Adipocyte (in vitro differentiated cells): ENCODE data around the gene GLTP.
"Not testable (repeated sequence)": the region's sequence is repeated elsewhere in the genome, so short reads cannot be mapped to it uniquely, and the experiment has no call there.

Source experiments
- DNase-seq: peaks from one replicate; pipeline ENCODE4 v3.0.0-alpha.2; 2015; ENCODE audit warnings: low read depth
- H3K27me3 ChIP-seq: replicated peaks from 2 replicates; pipeline ENCODE4 v1.7.0; 2013; ENCODE audit warnings: mild to moderate bottlenecking, low read length, moderate library complexity; ENCODE audit not compliant: control insufficient read depth, insufficient read depth
- H3K36me3 ChIP-seq: 2 replicates; pipeline ENCODE4 v1.7.0; 2013; ENCODE audit warnings: low read length, mild to moderate bottlenecking, moderate library complexity; ENCODE audit not compliant: control insufficient read depth, insufficient read depth, severe bottlenecking
- H3K4me1 ChIP-seq: 2 replicates; pipeline ENCODE4 v1.7.0; 2013; ENCODE audit warnings: mild to moderate bottlenecking, low read length, moderate library complexity; ENCODE audit not compliant: control insufficient read depth, insufficient read depth
- H3K4me3 ChIP-seq: 2 replicates; pipeline ENCODE4 v1.7.0; 2013; ENCODE audit warnings: mild to moderate bottlenecking, low read length, moderate library complexity
- H3K9ac ChIP-seq: 2 replicates; pipeline ENCODE4 v1.7.0; 2013; ENCODE audit warnings: mild to moderate bottlenecking, low read length, moderate library complexity
- H3K9me3 ChIP-seq: 2 replicates; pipeline ENCODE4 v1.7.0; 2013; ENCODE audit warnings: mild to moderate bottlenecking, low read length, moderate library complexity; ENCODE audit not compliant: control insufficient read depth

The GLTP gene, protein sequence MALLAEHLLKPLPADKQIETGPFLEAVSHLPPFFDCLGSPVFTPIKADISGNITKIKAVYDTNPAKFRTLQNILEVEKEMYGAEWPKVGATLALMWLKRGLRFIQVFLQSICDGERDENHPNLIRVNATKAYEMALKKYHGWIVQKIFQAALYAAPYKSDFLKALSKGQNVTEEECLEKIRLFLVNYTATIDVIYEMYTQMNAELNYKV

DNA sequence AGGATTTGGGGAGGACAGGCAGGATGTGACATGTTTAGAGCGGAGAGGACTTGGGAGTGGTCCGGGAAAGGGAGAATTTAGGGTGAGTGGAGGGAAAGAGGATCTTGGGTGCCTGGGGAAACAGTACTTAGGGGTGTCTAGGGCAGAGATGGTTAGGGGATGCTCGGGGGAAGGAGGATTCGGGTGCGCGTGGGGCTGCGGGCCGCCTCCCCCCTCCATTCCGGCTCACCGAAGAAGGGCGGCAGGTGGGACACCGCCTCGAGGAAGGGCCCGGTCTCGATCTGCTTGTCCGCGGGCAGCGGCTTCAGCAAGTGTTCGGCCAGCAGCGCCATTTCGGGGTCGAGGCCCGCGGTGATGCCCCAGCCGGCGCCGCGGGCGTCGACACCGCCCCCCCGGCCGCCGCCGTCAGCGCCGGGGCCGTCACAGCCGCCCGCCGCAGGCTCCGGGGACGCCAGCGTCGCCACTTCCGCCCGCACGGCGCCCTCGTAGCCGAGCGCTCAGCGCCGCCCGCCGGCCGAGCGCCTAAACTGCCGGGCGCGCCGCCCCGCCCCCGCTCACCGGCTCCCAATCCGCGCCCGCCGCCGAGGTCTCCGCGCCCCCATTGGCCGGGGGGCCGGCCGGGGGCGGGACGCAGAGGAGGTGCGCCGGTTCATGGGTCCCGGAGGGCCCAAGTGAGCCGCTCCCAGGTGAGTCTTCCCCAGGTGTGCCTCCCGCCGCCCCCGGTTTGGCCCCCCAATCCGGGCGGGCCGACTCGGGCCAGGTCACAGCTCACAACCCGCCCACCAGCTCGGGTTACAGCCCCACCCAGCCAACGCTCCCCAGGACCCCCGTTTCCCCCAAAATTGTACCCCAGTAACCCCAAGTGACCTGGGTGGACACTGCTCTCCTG is at the start of gene GLTP:
GLTP (minus strand) TSS at position 499 of the 889 bp plus-strand sequence; CDS start at position 332, 167 bp downstream.
- Histone ChIP-seq H3K4me1 (peaks cover 14% of the 10 kb centered on the region), H3K27me3 (no peaks in the 10 kb centered on the region), H3K36me3 (no peaks in the 10 kb centered on the region), H3K9ac (peak within 1 kb of the TSS; percentile 95), H3K4me3 (peak within 1 kb of the TSS; percentile 97), H3K9me3 (no peaks in the 10 kb centered on the region)
- DNase-seq, result peak; percentile 96

DNA sequence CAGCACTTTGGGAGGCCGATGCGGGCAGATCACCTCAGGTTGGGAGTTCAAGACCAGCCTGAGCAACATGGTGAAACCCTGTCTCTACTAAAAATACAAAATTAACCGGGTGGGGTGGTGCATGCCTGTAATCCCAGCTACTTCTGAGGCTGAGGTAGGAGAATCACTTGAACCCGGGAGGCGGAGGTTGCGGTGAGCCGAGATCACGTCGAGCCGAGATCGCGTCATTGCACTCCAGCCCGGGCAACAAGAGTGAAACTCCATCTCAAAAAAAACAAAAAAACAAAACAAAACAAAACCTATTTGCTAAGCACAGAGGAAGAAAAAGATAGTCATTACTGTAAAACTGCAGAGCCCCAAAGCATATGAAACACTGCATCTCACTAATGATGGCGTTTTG is 49.0 kb upstream of the GLTP start:
- not testable (repeated sequence) for DNase-seq, H3K9me3 ChIP-seq, H3K27me3 ChIP-seq, H3K9ac ChIP-seq, H3K4me3 ChIP-seq, H3K4me1 ChIP-seq
- H3K36me3 ChIP-seq, result peaks cover 49% of the 10 kb centered on the region

- H3K9me3 ChIP-seq, result no peaks in the 10 kb centered on the region
- H3K9ac ChIP-seq, result no peak overlapping the region
- H3K4me1 ChIP-seq, result peaks cover 9% of the 10 kb centered on the region
- H3K4me3 ChIP-seq, result no peak overlapping the region
- H3K36me3 ChIP-seq, result peaks cover 39% of the 10 kb centered on the region
- no peak for DNase-seq
- no peaks in the 10 kb centered on the region for H3K27me3 ChIP-seq
These were observed 47.8 kb upstream of the GLTP start for GRCh38 chr12:109928058-109928656.

- H3K36me3 ChIP-seq, result peaks cover 34% of the 10 kb centered on the region
- DNase-seq, result peak; percentile 61
- peaks cover 9% of the 10 kb centered on the region for H3K4me1 ChIP-seq
- H3K9me3 ChIP-seq, result no peaks in the 10 kb centered on the region
- no peak overlapping the region for H3K4me3 ChIP-seq
- no peak overlapping the region for H3K9ac ChIP-seq
- H3K27me3 ChIP-seq, result no peaks in the 10 kb centered on the region
These were observed 47.3 kb upstream of the GLTP start for GRCh38 chr12:109927622-109928021.

DNA sequence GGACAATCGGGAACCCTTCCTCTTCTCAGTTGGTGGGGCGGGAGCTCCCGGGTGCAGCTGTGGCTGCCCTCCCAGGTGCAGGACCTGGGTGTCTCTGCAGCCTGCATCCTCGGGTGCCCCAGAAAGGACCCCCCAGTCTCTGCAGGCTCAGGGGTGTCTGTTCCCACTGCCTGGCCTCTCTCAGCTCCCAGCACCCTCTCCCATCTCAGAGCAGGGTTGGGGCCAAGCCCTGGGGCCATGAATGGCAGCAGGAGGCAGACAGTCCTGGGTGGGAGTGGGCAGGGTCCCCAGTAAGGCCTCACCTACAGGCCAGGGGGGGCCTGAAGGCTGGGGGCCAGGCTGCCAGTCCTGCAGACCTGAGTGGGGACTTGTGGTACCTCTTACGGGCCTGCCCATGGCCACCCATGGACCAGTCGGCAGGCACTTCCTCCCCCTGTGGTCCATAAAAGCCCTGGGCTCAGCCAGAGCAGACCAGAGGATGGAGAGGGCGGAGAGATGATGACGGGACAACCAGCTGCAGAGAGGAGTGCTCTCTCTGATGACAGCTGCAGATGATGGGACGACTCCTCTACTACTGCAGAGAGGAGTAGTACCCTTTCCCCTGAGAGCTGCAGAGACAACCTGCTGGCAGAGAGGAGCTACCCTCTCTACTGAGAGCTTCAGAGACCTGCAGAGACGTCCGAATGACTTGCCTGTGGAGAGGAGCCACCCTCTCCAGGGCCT is 46.3 kb upstream of the GLTP start:
- Histone ChIP-seq H3K36me3 (peaks cover 24% of the 10 kb centered on the region), H3K4me3 (no peak overlapping the region)

DNA sequence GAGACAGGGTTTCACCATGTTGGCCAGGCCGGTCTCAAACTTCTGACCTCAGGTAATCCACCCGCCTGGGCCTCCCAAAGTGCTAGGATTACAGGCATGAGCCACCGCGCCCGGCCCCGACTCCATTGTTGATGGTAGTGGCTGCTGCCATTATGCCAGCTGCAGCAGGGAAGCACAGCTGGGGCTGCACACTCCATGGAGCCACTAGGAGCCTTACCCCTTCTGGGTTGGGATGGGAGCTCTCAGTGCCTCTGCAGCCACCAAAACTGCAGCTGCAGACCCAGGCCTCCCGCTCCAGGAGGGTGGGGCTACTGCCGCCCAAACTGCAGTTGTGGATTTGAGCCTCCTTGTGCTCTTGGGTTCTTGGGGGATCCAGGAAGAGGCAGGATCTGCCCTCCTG is 45.7 kb upstream of the GLTP start:
- DNase-seq, result no peak
- Histone ChIP-seq H3K9me3 (no peaks in the 10 kb centered on the region), H3K9ac (no peak overlapping the region), H3K36me3 (peaks cover 21% of the 10 kb centered on the region), H3K27me3 (no peaks in the 10 kb centered on the region), H3K4me3 (no peak overlapping the region), H3K4me1 (peaks cover 9% of the 10 kb centered on the region)

More for the DNA sequence above, 46.3 kb upstream of the GLTP start:
- Histone ChIP-seq H3K27me3 (no peaks in the 10 kb centered on the region), H3K4me1 (peaks cover 9% of the 10 kb centered on the region), H3K9ac (no peak overlapping the region), H3K9me3 (no peaks in the 10 kb centered on the region)
- no peak for DNase-seq

DNA sequence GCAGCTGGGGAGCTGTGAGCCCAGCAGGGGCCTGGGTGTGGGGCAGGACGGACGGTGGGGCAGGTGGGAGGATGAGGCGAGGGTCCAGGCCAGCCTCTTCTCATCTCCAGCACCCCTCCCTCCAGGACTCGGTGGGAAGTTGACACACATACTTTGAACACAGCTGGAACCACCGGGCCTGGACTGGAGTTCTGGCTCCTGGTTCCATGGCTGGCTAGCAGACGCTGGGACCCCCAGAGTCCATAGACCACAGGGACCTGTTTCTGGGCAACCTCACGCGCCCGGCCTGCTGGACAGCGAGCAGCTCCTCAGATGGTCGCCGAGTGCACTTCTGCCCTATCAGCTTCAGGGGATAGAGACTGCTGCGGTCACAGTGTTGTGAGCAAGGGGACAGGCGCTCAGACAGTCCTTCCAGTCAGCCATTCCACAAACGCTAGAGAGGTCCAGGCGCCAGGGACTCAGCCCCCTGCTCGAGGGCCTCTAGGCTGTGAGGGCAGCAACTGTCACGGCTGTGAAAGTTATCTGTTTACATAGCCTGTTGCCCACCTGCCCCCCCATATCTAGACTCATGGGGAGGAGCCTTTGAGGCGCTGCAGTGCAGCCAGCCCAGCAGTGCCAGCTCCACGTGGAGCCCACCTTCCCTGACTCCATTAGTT is 45.0 kb upstream of the GLTP start:
- Histone ChIP-seq H3K27me3 (no peaks in the 10 kb centered on the region), H3K4me1 (peaks cover 9% of the 10 kb centered on the region), H3K9ac (no peak overlapping the region), H3K9me3 (no peaks in the 10 kb centered on the region), H3K4me3 (no peak overlapping the region), H3K36me3 (peaks cover 20% of the 10 kb centered on the region)
- DNase-seq, result no peak

GRCh38 chr12:109923481-109924245 is 43.3 kb upstream of the GLTP start:
- Histone ChIP-seq H3K9me3 (no peaks in the 10 kb centered on the region), H3K27me3 (no peaks in the 10 kb centered on the region), H3K4me3 (no peak overlapping the region), H3K36me3 (peaks cover 21% of the 10 kb centered on the region), H3K9ac (no peak overlapping the region), H3K4me1 (no peaks in the 10 kb centered on the region)
- no peak for DNase-seq

DNA sequence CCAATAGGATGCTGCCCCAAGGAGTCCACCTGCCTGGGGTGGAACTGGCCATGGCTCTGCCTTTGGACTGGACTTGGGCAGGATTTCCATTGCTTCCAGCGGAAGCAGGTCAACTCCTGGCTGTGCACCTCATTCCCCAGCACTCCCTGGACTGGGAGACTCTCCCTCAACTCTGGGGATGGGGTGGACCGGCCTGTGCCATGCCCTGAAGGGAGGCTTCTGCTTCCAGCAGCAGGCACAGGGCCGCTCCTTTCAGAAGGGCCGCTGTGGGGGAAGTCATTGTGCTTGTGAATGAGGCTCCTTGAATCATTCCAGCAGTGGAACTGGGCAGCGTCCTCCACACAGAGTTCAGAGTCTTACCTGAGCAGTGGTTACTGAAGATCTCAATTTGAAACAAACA is 42.7 kb upstream of the GLTP start:
- Histone ChIP-seq H3K36me3 (peaks cover 21% of the 10 kb centered on the region), H3K9me3 (no peaks in the 10 kb centered on the region), H3K27me3 (no peaks in the 10 kb centered on the region), H3K9ac (no peak overlapping the region), H3K4me3 (no peak overlapping the region), H3K4me1 (no peaks in the 10 kb centered on the region)
- no peak for DNase-seq

DNA sequence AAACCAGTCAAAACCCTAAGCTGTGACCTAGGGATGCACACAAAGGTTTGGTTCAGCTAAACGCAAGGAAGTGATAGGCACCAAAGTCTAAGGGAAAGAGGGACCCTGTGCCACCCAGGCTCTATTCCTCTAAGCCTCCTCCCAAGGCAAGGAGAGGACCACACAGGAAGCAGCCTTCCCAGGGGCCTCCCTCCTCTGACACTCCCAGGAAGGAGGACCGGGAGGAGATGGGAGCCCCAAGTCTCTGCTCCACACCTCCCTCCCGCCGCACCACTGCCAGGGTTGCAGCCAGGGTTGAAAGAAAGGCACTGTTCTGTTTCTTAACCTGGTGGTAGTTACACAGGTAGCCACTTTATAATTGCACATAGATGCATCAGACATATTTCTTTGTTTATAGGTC is 41.6 kb upstream of the GLTP start:
- Histone ChIP-seq H3K9me3 (no peaks in the 10 kb centered on the region), H3K4me1 (no peaks in the 10 kb centered on the region), H3K9ac (no peak overlapping the region), H3K4me3 (no peak overlapping the region), H3K27me3 (no peaks in the 10 kb centered on the region), H3K36me3 (peaks cover 30% of the 10 kb centered on the region)
- no peak for DNase-seq
